ENCODE measurements around the gene HCK.

Gene HCK

DNA sequence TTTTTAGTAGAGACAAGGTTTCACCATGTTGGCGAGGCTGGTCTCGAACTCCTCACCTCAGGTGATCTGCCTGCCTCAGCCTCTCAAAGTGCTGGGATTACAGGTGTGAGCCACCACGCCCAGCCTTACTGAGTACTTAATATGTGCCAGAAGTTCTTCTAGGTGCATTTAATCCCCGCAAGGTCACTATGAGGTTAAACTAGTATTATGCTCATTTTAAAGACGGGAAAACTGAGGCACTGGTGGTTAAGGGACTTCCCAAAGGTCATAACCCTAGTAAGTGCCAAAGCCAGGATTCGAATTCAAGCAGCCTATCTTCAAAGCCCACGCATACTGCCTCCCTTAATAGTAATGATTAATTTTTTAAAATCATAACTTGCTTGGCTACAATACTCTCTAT, 42.5 kb upstream of the HCK start:
- no peak overlapping the region for H3K4me3 ChIP-seq (ENCODE audit: control insufficient read depth, low read depth, low read length)
- no peak for DNase-seq (ENCODE audit: low read depth)
- TF ChIP-seq, protein P1, sequence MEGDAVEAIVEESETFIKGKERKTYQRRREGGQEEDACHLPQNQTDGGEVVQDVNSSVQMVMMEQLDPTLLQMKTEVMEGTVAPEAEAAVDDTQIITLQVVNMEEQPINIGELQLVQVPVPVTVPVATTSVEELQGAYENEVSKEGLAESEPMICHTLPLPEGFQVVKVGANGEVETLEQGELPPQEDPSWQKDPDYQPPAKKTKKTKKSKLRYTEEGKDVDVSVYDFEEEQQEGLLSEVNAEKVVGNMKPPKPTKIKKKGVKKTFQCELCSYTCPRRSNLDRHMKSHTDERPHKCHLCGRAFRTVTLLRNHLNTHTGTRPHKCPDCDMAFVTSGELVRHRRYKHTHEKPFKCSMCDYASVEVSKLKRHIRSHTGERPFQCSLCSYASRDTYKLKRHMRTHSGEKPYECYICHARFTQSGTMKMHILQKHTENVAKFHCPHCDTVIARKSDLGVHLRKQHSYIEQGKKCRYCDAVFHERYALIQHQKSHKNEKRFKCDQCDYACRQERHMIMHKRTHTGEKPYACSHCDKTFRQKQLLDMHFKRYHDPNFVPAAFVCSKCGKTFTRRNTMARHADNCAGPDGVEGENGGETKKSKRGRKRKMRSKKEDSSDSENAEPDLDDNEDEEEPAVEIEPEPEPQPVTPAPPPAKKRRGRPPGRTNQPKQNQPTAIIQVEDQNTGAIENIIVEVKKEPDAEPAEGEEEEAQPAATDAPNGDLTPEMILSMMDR (conservative IDR thresholded peaks at IDR 0.05; ENCODE audit: control insufficient read depth, insufficient read depth, low read depth, low read length): no peak

DNA sequence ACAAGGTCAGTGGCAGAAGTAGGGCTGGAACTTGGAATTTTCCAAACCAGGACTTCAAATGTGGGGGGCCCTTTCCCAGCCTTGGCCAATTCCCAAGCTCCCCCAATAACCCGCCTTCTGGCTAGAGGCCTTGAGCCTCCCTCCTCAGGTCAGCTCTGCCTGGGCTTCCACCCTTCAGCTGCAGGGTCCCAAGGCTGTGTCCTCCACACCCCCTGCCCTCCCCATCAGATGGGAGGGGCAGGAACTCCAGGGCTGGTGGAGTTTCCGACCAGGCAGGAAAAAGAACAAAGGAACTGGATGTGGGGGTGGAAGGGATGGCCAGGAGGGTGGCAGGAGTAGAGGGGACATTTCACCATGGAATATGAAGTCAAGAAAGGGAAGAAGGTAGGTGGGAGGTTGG, 41.9 kb upstream of the HCK start, which contains the start of gene CCM2L:
TSS of gene CCM2L (plus strand) at position 338 of the 400 bp plus-strand sequence. CDS start at position 355, 17 bp downstream.
- DNase-seq (ENCODE audit: low read depth): no peak
- H3K4me3 ChIP-seq (ENCODE audit: control insufficient read depth, low read depth, low read length): no peak within 1 kb of the TSS
- TF ChIP-seq, protein P1 (conservative IDR thresholded peaks at IDR 0.05; ENCODE audit: control insufficient read depth, insufficient read depth, low read depth, low read length): no peak

DNA sequence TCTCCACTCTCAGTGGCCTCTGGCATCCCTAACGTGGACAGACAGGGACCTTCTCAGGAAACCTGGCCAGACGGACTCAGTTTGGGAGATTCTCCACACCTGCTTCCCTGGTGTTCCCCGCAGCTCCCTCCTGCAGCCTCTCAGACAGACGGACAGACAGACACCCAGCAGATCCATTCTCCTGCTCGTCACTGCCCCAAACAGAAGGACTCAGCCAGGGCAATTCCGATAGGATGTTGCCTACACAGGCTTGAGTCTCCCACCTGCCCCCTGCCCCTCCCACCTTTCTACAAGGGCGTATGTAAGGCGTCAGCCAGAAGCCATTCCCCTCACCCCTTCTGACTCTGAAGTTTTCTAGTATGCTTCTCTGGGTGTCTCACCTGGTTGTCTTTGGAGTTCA, 41.4 kb upstream of the HCK start:
- DNase-seq (ENCODE audit: low read depth): no peak
- TF ChIP-seq, protein P1 (conservative IDR thresholded peaks at IDR 0.05; ENCODE audit: control insufficient read depth, insufficient read depth, low read depth, low read length): no peak
- H3K4me3 ChIP-seq (ENCODE audit: control insufficient read depth, low read depth, low read length): no peak overlapping the region

DNA sequence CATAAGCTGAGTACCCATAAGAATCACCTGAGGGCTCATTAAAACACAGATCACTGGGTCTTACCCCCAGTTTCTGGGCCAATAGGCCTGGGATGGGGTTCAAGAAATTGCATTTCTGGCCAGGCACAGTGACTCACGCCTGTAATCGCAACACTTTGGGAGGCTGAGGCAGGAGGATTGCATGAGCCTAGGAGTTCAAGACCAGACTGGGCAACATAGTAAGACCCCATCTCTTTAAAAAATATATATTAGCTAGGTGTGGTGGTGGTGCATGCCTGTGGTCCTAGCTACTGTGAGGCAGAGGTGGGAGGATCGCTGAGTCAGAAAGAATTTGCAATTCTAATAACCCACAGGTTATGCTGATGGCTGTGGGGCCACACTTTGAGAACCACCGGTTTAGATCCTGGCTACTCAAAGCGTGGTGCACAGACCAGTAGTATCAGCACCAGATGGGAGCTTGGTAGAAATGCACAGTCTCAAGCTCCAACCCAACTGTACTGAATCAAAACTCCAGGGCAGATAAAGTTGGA, 39.8 kb upstream of the HCK start:
- H3K4me3 ChIP-seq (ENCODE audit: control insufficient read depth, low read depth, low read length): no peak overlapping the region
- DNase-seq (ENCODE audit: low read depth): no peak
- TF ChIP-seq, protein P1 (conservative IDR thresholded peaks at IDR 0.05; ENCODE audit: control insufficient read depth, insufficient read depth, low read depth, low read length): no peak

DNA sequence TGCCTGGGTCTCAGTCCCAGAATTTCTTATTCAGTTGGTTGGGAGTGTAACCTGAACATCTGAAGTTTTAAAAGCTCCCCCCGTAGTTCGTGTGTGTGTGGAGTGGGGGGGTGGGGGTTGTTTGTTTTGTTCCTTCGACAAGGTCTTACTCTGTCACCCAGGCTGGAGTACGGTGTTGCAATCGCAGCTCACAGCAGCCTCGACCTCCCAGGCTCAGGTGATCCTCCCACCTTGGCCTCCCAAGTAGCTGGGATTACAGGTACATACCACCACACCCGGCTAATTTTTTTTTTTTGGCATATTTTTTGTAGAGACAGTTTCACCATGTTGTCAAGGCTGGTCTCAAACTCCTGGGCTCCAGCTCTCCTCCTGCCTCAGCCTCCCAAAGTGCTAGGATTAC, 38.7 kb upstream of the HCK start:
- no peak for DNase-seq (ENCODE audit: low read depth)
- TF ChIP-seq, protein P1 (conservative IDR thresholded peaks at IDR 0.05; ENCODE audit: control insufficient read depth, insufficient read depth, low read depth, low read length): no peak
- H3K4me3 ChIP-seq (ENCODE audit: control insufficient read depth, low read depth, low read length): no peak overlapping the region

DNA sequence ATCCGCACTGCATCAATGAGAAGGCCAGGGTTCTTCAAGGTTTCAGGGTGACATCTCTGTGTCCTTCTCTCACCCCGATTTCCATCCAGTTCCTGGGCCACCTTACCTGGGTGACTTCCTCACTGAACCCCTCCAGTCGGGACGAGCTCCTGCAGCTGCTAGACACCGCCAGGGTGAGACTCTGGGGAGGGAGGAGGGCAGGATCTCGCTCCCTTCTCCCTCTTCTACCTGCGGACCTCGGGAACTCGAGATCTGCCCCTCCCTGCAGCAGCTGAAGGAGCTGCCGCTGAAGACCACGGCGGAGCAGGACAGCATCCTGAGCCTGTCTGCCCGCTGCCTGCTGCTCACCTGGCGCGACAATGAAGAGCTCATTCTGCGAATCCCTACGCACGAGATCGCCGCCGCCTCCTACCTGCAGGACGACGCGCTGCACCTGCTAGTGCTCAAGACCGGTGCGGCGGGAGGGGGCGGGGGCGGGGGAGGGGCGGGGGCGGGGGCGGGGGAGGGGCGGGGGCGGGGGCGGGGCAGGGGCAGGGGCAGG, 34.3 kb upstream of the HCK start:
- TF ChIP-seq, protein P1 (conservative IDR thresholded peaks at IDR 0.05; ENCODE audit: control insufficient read depth, insufficient read depth, low read depth, low read length): no peak
- H3K4me3 ChIP-seq (ENCODE audit: control insufficient read depth, low read depth, low read length): no peak overlapping the region
- no peak for DNase-seq (ENCODE audit: low read depth)
